SK-N-SH (cell line): Measurements from ENCODE around the gene HES6. TPM values are rescaled to one million over a fixed set of nuclear protein-coding genes. Genes with fewer than 3 reads are reported as not detected.

Experiments
- CTCF ChIA-PET: fragments of 300-600, 350-600 bp; formaldehyde crosslinking; extraction: SDS; loops from one replicate; lab custom pipeline; 2021; lab: Yijun Ruan, JAX
- POLR2A ChIA-PET: fragments of 350-600 bp; sonication (Branson Sonifier 250); formaldehyde crosslinking; extraction: SDS; loops from one replicate; lab custom pipeline; 2020; ENCODE audit warnings: antibody characterized with exemption, inconsistent platforms; lab: Yijun Ruan, JAX
- DNase-seq: peaks from one replicate; pipeline ENCODE4 v3.0.0; 2012
- H2AFZ ChIP-seq: fragments of 200-600 bp; sonication (generic); 2 replicates; pipeline ENCODE4 v1.8.1; 2016; ENCODE audit warnings: antibody characterized with exemption, mild to moderate bottlenecking, low read depth
- H3F3A ChIP-seq: fragments of 200-600 bp; sonication (generic); replicated peaks from 2 replicates; pipeline ENCODE3; 2016; ENCODE audit warnings: antibody characterized with exemption, mild to moderate bottlenecking; ENCODE audit not compliant: insufficient read depth
- H3K27ac ChIP-seq, 2 experiments: fragments of 200-500 bp in 1 of 2; fragments of 200-600 bp in 1 of 2; sonication (Bioruptor generic) in 1 of 2; sonication (generic), shearing (Covaris generic) in 1 of 2; 2 replicates each; pipeline versions ENCODE4 v1.5.1 to v1.6.1; 2014 to 2016; ENCODE audit warnings: low read depth in 2 of 2, inconsistent platforms in 1 of 2, low read length in 1 of 2, mild to moderate bottlenecking in 1 of 2, mixed read lengths in 1 of 2
- H3K27me3 ChIP-seq: fragments of 200-600 bp; sonication (generic), shearing (Covaris generic); 2 replicates; pipeline ENCODE4 v1.6.1; 2016; ENCODE audit warnings: mixed run types; ENCODE audit not compliant: insufficient read depth
- H3K36me3 ChIP-seq, 2 experiments: fragments of 200-500 bp in 1 of 2; fragments of 200-600 bp in 1 of 2; sonication (Bioruptor generic) in 1 of 2; sonication (generic) in 1 of 2; replicated peaks in 1 of 2; 2 replicates each; pipeline versions ENCODE3 to v1.5.1; 2014 to 2016; ENCODE audit warnings: low read length in 1 of 2, mild to moderate bottlenecking in 1 of 2; ENCODE audit not compliant: insufficient read depth in 2 of 2, control insufficient read depth in 1 of 2
- H3K4me1 ChIP-seq, 2 experiments: fragments of 200-500 bp in 1 of 2; fragments of 200-600 bp in 1 of 2; sonication (Bioruptor generic) in 1 of 2; sonication (generic), shearing (Covaris generic) in 1 of 2; 2 replicates each; pipeline versions ENCODE4 v1.5.1 to v1.6.1; 2014 to 2016; ENCODE audit warnings: low read depth in 1 of 2, low read length in 1 of 2, mixed run types in 1 of 2; ENCODE audit not compliant: insufficient read depth in 2 of 2, control insufficient read depth in 1 of 2
- H3K4me2 ChIP-seq: fragments of 200-600 bp; sonication (generic), shearing (Covaris generic); 2 replicates; pipeline ENCODE4 v1.6.1; 2017; ENCODE audit warnings: mixed run types
- H3K4me3 ChIP-seq, 2 experiments: fragments of 200-500 bp in 1 of 2; fragments of 200-600 bp in 1 of 2; sonication (Bioruptor generic) in 1 of 2; sonication (generic), shearing (Covaris generic) in 1 of 2; 2 replicates each; pipeline versions ENCODE4 v1.5.1 to v1.8.1; 2014 to 2016; ENCODE audit warnings: low read depth in 2 of 2, inconsistent platforms in 1 of 2, low read length in 1 of 2, mild to moderate bottlenecking in 1 of 2, mixed read lengths in 1 of 2, moderate library complexity in 1 of 2
- H3K79me2 ChIP-seq: fragments of 200-600 bp; sonication (generic); 2 replicates; pipeline ENCODE4 v1.8.1; 2017; ENCODE audit warnings: mild to moderate bottlenecking; ENCODE audit not compliant: insufficient read depth
- H3K9ac ChIP-seq: fragments of 200-600 bp; sonication (generic); 2 replicates; pipeline ENCODE4 v1.6.1; 2017; ENCODE audit warnings: mixed run types
- H3K9me2 ChIP-seq: fragments of 200-600 bp; sonication (generic); 2 replicates; pipeline ENCODE4 v1.6.1; 2017; ENCODE audit warnings: mixed run types
- H3K9me3 ChIP-seq: fragments of 200-600 bp; sonication (generic); 2 replicates; pipeline ENCODE4 v1.6.1; 2017; ENCODE audit warnings: mixed run types, mild to moderate bottlenecking, moderate library complexity
- H4K20me1 ChIP-seq: fragments of 200-600 bp; sonication (generic); 2 replicates; pipeline ENCODE4 v1.6.1; 2017; ENCODE audit warnings: mild to moderate bottlenecking, mixed run types; ENCODE audit not compliant: insufficient read depth
- CHD2 ChIP-seq: fragments of 150-350 bp; IDR thresholded peaks from 2 replicates; pipeline ENCODE4 v1.6.1; 2018; ENCODE audit warnings: low read length; ENCODE audit not compliant: partially characterized antibody
- ELF1 ChIP-seq: IDR thresholded peaks from 2 replicates; pipeline ENCODE4 v1.4.0; 2012
- FOSL2 ChIP-seq: IDR thresholded peaks from 2 replicates; pipeline ENCODE4 v1.4.0; 2012; ENCODE audit warnings: low read depth, mild to moderate bottlenecking, moderate library complexity, borderline replicate concordance
- FOXJ3 ChIP-seq: sonication (generic); formaldehyde crosslinking; IDR thresholded peaks from 2 replicates; pipeline ENCODE4 v1.5.1; 2020; ENCODE audit warnings: mild to moderate bottlenecking, missing genetic modification reagents
- RFX5 ChIP-seq: IDR thresholded peaks from 2 replicates; pipeline ENCODE4 v1.6.1; 2012; ENCODE audit warnings: mild to moderate bottlenecking, improper control_type of control experiment, low read length
- SIN3A ChIP-seq: IDR thresholded peaks from 2 replicates; pipeline ENCODE4 v1.6.1; 2012; ENCODE audit warnings: low read depth, mild to moderate bottlenecking, low read length, moderate library complexity, borderline replicate concordance
- TAF1 ChIP-seq: IDR thresholded peaks from 2 replicates; pipeline ENCODE4 v1.6.1; 2012; ENCODE audit warnings: low read depth, mild to moderate bottlenecking, low read length, moderate library complexity, borderline replicate concordance
- TCF12 ChIP-seq: IDR thresholded peaks from 2 replicates; pipeline ENCODE4 v1.4.0; 2012
- WGBS: methylation state at CpG from one replicate; pipeline ENCODE4 v1.1.6; 2017; ENCODE audit warnings: low lambda C conversion rate; 5-methylcytosine and 5-hydroxymethylcytosine counted together
- polyA plus RNA-seq, 3 experiments: library from polyadenylated mRNA; depleted of rRNA; stranded (reverse); fragments of >200 nt; gene quantifications; 2 replicates each; pipeline ENCODE4 v1.2.3, GENCODE V29; 2012
- TF ChIP-seq, protein P1 (sequence below): IDR thresholded peaks from 2 replicates; pipeline ENCODE4 v1.6.1; 2012; ENCODE audit warnings: mild to moderate bottlenecking, low read depth, low read length, moderate library complexity
- TF ChIP-seq, protein P2 (sequence below): IDR thresholded peaks from 2 replicates; pipeline ENCODE4 v1.4.0; 2012; ENCODE audit warnings: low read depth, borderline replicate concordance

The HES6 gene
- polyA plus RNA-seq, 1 of the 3 experiments (the other 2 are of a cell fraction) = 3.6 TPM

DNA sequence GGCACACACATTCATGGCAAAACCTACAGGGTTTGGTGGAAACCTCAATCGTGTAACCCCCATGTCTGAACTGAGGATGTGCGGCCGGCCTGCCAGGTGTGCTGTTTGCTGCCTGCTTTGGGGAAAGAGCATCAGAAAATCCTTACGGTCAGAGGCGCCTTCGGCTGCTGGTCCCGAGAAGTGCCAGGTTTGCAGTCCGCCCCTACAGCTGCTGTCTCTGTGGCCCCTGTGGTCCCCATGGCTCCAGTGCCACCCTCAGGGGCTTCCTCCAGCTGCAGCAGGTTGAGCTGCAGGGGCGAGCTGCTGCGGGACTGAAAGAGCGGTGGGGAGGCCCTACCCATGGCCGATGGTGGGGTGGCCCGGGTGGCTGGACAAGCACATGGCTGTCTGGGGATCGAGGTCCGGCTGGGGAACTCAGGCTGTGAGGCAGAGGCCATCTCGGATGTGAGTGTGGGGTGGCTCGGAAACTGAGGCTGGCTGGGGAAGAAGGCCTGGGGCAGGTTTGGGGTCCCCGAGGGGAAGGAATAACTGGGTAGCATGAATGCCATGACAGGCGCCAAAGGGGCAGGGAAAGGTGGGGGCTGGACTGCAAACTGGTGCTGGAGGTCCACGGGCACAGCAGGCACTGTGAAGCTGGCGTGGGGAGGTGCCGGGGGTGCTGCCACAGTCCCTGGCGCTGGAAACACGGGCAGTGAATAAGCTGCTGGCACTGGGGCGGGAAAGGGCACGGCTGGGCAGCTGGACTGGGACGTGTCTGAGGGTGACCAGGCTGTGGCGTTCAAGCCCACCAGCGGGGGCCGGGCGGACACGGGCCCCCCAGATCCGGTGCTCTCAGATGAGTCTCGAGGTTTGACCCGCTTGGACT is 13.2 kb upstream of the HES6 start:
- H3F3A ChIP-seq = no peaks in the 10 kb centered on the region
- no peak overlapping the region for H2AFZ ChIP-seq
- H3K27ac ChIP-seq = no peak overlapping the region
- H3K79me2 ChIP-seq = no peaks in the 10 kb centered on the region
- TF ChIP-seq CHD2 (no peak), ELF1 (no peak), FOXJ3 (no peak), SIN3A (no peak), TCF12 (no peak), RFX5 (no peak)
- TF ChIP-seq, protein P1, sequence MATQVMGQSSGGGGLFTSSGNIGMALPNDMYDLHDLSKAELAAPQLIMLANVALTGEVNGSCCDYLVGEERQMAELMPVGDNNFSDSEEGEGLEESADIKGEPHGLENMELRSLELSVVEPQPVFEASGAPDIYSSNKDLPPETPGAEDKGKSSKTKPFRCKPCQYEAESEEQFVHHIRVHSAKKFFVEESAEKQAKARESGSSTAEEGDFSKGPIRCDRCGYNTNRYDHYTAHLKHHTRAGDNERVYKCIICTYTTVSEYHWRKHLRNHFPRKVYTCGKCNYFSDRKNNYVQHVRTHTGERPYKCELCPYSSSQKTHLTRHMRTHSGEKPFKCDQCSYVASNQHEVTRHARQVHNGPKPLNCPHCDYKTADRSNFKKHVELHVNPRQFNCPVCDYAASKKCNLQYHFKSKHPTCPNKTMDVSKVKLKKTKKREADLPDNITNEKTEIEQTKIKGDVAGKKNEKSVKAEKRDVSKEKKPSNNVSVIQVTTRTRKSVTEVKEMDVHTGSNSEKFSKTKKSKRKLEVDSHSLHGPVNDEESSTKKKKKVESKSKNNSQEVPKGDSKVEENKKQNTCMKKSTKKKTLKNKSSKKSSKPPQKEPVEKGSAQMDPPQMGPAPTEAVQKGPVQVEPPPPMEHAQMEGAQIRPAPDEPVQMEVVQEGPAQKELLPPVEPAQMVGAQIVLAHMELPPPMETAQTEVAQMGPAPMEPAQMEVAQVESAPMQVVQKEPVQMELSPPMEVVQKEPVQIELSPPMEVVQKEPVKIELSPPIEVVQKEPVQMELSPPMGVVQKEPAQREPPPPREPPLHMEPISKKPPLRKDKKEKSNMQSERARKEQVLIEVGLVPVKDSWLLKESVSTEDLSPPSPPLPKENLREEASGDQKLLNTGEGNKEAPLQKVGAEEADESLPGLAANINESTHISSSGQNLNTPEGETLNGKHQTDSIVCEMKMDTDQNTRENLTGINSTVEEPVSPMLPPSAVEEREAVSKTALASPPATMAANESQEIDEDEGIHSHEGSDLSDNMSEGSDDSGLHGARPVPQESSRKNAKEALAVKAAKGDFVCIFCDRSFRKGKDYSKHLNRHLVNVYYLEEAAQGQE = no peak
- no peaks in the 10 kb centered on the region for H4K20me1 ChIP-seq
- no peak for DNase-seq
- H3K4me3 ChIP-seq = no peak overlapping the region
- no peaks in the 10 kb centered on the region for H3K27me3 ChIP-seq
- H3K9me2 ChIP-seq = no peaks in the 10 kb centered on the region
- peaks cover 0 to 8% of the 10 kb centered on the region in 2 experiments for H3K36me3 ChIP-seq
- CTCF ChIA-PET = interaction anchor here (0.7 to 6.2 kb wide), 3 partner anchors 10 to 50 kb away, joined by 3 to 60 read pairs (median 3); no protein-coding TSS in a partner anchor
- no peak overlapping the region for H3K4me2 ChIP-seq
- H3K9me3 ChIP-seq = no peaks in the 10 kb centered on the region
- WGBS = 91% methylated on average over 23 of the region's 35 CpGs
- no peak overlapping the region for H3K9ac ChIP-seq
- peaks cover 0 to 11% of the 10 kb centered on the region in 2 experiments; a peak in 1 of 4 replicates for H3K4me1 ChIP-seq
- POLR2A ChIA-PET = no interaction called here

DNA sequence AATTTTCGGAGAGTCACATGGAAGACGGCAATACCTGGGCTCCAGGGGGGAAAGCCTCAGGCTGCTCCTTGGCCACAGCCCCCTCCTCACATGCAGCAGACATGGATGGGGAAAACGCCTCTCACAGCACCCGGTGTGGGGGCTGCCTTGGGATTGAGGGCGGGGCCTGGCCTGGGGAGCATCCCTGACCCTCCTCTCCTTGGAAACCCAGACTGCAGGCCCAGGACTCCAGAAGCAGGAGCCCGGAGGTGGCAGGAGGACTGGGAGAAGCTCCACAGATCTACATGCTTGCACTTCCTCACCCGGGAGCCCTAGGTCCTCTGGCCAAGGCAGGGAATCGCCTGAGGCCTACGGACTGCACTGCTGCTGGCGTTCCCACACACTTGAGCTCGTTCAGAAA is 12.1 kb upstream of the HES6 start:
- no peaks in the 10 kb centered on the region for H3K9me3 ChIP-seq
- POLR2A ChIA-PET = no interaction called here
- H4K20me1 ChIP-seq = no peaks in the 10 kb centered on the region
- H3F3A ChIP-seq = no peaks in the 10 kb centered on the region
- no peak overlapping the region for H3K27ac ChIP-seq
- no peaks in the 10 kb centered on the region for H3K79me2 ChIP-seq
- H3K27me3 ChIP-seq = no peaks in the 10 kb centered on the region
- peaks cover 0 to 12% of the 10 kb centered on the region in 2 experiments; a peak in 1 of 4 replicates for H3K4me1 ChIP-seq
- WGBS = 100% methylated on average over 7 of the region's 11 CpGs
- H3K9me2 ChIP-seq = no peaks in the 10 kb centered on the region
- CTCF ChIA-PET = interaction anchor here (0.8 to 6.2 kb wide), 2 partner anchors 14 to 35 kb away, joined by 3 to 60 read pairs; no protein-coding TSS in a partner anchor
- no peak overlapping the region for H3K9ac ChIP-seq
- TF ChIP-seq TCF12 (no peak), FOSL2 (no peak), TAF1 (no peak), FOXJ3 (no peak)
- TF ChIP-seq, protein P2, sequence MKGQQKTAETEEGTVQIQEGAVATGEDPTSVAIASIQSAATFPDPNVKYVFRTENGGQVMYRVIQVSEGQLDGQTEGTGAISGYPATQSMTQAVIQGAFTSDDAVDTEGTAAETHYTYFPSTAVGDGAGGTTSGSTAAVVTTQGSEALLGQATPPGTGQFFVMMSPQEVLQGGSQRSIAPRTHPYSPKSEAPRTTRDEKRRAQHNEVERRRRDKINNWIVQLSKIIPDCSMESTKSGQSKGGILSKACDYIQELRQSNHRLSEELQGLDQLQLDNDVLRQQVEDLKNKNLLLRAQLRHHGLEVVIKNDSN = no peak
- H3K4me2 ChIP-seq = no peak overlapping the region
- H2AFZ ChIP-seq = no peak overlapping the region
- H3K36me3 ChIP-seq = peaks cover 0 to 8% of the 10 kb centered on the region in 2 experiments
- H3K4me3 ChIP-seq = no peak overlapping the region
- no peak for DNase-seq
